Coronary artery (tissue), 2 donors: ENCODE measurements around the gene MAPK7.

Experiments used
- DNase-seq: peaks from one replicate; pipeline ENCODE4 v3.0.0-alpha.2; 2017; ENCODE audit warnings: low spot score
- H3K27ac ChIP-seq, 2 donors: fragments of 200-600 bp; sonication (generic); one replicate each; pipeline ENCODE4 v1.5.1; 2016 to 2019
- H3K4me3 ChIP-seq: fragments of 200-600 bp; sonication (generic); 2 replicates; pipeline ENCODE4 v1.5.1; 2016; ENCODE audit warnings: mild to moderate bottlenecking, moderate library complexity
- TF ChIP-seq, protein P1 (sequence below): fragments of 200-600 bp; sonication (generic); IDR thresholded peaks from one replicate; pipeline ENCODE4 v1.5.1; 2019; ENCODE audit warnings: antibody characterized with exemption

Gene MAPK7

DNA sequence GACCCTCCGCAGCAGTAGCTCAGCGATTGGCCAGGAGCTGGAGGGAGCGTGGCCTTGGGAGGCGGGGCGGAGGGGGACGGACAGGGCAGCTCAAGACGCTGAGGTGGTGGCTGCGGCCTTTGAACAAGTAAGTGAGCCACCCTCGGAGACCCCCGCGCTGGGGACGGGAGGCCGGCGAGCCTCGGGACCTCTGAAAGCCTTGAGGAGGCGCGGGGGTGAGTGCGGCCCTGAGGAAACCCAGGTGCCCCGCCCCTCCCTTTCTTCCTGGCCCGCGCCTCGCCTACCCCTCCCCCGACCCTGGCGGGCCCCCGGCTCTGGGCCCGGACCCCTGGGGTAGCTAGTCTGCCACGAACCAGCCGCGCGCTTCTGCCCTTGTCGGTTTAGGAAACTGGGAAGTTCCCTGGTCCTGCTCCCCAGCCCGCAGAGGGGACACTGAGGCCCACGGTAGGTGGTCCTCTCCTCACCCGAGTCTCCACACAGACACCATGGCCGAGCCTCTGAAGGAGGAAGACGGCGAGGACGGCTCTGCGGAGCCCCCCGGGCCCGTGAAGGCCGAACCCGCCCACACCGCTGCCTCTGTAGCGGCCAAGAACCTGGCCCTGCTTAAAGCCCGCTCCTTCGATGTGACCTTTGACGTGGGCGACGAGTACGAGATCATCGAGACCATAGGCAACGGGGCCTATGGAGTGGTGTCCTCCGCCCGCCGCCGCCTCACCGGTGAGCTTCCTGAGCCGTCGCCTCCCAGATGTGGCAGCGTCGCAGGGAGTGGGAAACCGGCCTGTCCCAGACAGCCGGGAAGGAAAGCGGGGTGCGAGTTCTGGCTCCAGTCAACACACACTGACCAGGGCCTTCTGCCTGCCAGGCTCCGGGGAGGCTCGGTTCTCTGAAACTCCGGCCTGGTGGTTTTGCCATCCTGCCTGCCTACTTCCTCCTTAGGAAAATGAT, at the start of gene MAPK7:
Gene MAPK7 (plus strand): TSS at position 83 of the 945 bp plus-strand sequence. CDS start 403 bp downstream, at position 486.
- H3K27ac ChIP-seq: peak within 1 kb of the TSS; percentile 95 to 98
- peak within 1 kb of the TSS; percentile 84 for H3K4me3 ChIP-seq
- DNase-seq: no peak
- TF ChIP-seq, protein P1, sequence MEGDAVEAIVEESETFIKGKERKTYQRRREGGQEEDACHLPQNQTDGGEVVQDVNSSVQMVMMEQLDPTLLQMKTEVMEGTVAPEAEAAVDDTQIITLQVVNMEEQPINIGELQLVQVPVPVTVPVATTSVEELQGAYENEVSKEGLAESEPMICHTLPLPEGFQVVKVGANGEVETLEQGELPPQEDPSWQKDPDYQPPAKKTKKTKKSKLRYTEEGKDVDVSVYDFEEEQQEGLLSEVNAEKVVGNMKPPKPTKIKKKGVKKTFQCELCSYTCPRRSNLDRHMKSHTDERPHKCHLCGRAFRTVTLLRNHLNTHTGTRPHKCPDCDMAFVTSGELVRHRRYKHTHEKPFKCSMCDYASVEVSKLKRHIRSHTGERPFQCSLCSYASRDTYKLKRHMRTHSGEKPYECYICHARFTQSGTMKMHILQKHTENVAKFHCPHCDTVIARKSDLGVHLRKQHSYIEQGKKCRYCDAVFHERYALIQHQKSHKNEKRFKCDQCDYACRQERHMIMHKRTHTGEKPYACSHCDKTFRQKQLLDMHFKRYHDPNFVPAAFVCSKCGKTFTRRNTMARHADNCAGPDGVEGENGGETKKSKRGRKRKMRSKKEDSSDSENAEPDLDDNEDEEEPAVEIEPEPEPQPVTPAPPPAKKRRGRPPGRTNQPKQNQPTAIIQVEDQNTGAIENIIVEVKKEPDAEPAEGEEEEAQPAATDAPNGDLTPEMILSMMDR: no peak

DNA sequence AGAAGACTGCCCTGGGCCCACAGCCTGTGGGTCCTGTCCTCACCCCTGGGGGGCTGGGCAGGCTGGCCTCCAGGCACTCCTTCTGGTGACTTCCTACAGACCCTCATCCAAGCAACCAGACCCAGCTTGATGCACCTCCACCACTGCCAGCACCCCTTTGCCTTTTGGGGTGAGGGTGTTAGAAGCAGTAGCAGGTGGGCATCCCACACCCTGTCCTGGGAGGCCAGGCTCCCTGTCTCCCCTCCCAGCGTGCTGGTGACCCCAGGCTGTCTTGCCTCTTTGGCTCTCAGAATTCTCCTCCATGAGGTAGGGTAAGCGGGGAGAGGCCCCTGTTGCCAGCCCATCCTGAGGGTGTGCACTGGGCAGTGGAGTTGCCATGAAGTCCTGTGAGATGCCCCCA, 49.2 kb upstream of the MAPK7 start:
- H3K4me3 ChIP-seq: no peak overlapping the region
- TF ChIP-seq, protein P1: no peak
- no peak overlapping the region for H3K27ac ChIP-seq
- DNase-seq: no peak

DNA sequence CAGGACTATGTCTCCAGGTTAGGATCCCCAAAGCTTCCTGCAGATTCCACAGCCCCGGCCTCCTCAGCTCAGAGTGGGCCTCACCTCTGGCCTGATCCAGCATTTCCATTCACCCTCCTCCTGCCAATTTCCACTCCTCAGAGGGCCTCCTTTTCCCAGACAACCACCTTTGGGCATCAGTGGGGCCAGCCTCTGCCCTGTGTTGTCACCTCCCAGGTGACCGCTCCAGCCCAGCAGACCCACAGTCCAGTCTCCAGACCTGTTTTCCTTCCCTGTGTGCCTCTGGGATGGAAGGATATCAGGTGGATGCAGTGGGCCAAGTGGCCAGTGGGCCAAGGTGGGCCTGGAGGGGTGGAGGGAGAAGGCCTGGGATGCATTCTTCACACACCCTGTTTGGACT, 48.5 kb upstream of the MAPK7 start:
- Histone ChIP-seq H3K4me3 (no peak overlapping the region), H3K27ac (no peak overlapping the region)
- TF ChIP-seq, protein P1: no peak
- DNase-seq: no peak

- Histone ChIP-seq H3K27ac (no peak overlapping the region), H3K4me3 (no peak overlapping the region)
- TF ChIP-seq, protein P1: no peak
- no peak for DNase-seq
Observed at GRCh38 chr17:19330271-19330670, 48.0 kb upstream of the MAPK7 start.

- DNase-seq: no peak
- TF ChIP-seq, protein P1: no peak
- Histone ChIP-seq H3K27ac (no peak overlapping the region), H3K4me3 (no peak overlapping the region)
Observed at GRCh38 chr17:19331134-19331533, 47.2 kb upstream of the MAPK7 start.

DNA sequence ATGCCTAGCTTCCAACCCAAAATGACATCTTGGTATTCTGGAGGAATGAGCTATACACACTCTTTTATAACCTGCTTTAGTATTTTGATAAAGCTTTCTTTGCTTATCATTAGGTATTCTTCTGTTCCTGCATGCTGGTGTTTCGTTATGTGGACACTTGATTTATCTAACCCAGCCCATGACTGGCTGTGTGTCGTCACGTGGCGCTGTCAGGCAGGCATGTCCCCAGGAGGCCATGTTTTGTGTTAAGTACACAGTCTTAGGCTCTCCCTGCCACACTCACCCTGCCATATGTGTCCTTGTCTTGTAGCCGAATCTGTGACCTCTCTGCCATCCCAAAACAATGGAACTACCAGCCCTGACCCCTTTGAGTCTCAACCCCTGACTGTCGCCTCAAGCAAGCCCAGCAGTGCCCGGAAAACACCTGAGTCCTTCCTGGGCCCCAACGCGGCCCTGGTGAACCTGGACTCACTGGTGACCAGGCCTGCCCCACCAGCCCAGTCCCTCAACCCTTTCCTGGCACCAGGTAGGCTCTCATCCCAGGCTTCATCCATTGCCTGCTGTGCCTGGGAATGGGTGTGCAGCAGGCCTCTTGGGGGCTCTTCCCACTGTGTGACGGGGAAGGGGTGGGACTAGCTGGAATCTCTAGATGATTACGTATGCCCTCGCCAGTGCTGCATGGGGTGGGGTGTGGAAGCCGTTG, 46.6 kb upstream of the MAPK7 start:
- TF ChIP-seq, protein P1: no peak
- Histone ChIP-seq H3K4me3 (no peak overlapping the region), H3K27ac (no peak overlapping the region)
- no peak for DNase-seq
